HL-60/S4 treated with phorbol 12-myristate 13-acetate at 8.2 ng/mL for 4 days and 3 days (cell line): ENCODE measurements around the gene RGL2.

ENCODE experiments used
- in situ Hi-C: fragments of 300-500 bp; cut with MboI; formaldehyde crosslinking; loops from 2 replicates; pipeline ENCODE4 v1.15.0; 2022; ENCODE audit warnings: low sequenced_read_pairs

Gene RGL2

DNA sequence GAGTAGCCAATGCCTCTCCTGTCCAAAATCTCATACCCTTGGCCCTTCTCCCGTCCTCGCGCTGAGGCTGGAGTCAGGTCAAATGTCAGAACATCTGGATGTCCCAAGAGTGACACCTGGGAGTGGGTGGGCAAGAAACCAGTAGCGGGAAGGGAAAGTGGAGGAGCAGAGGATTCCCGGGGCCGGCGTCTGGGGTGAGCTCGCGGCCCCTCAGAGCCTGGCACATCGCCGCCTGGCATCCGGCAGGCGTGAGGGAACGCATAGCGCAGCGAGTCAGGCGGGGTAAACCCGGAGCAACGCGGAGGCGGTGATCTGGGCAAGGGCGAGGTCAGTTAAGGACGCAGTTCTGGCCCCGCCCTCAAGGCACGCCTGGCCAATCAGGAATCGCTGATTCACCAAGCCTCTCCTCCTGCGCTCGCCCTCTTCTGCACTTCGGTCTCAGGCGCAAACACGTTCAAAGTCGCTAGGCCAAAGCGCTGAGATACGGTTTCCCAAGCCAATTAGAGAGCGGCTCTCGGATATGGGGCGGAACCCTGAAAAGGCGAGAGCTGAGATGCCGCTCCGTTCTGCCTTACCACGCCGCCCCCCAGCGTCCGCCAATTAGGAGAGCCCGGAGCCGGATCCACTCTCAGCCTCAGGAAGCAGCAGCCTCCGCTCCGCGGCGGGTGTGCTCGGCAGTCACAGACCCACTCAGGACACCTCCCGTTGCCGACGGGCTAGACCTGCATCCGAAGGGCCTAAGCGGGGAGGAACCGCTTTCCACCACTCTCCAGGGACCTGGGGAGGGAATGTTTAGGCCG is 49.6 kb downstream of the RGL2 start:
- in situ Hi-C loops = no loop called here

DNA sequence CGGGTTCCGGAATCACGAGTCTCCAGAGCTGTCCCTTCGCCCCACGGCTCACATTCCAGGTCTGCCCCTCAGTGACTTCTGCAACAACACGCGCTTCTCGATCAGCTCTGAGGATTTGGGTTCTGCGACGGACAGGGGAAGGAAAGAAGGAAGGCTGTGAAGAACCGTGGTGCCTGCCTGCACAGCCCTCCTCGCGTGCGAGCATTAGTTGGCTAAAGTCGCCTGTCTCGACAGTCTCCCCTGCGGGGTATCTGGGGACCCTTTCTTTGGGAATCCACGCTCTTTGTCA is 50.2 kb downstream of the RGL2 start:
- in situ Hi-C loops = no loop called here

DNA sequence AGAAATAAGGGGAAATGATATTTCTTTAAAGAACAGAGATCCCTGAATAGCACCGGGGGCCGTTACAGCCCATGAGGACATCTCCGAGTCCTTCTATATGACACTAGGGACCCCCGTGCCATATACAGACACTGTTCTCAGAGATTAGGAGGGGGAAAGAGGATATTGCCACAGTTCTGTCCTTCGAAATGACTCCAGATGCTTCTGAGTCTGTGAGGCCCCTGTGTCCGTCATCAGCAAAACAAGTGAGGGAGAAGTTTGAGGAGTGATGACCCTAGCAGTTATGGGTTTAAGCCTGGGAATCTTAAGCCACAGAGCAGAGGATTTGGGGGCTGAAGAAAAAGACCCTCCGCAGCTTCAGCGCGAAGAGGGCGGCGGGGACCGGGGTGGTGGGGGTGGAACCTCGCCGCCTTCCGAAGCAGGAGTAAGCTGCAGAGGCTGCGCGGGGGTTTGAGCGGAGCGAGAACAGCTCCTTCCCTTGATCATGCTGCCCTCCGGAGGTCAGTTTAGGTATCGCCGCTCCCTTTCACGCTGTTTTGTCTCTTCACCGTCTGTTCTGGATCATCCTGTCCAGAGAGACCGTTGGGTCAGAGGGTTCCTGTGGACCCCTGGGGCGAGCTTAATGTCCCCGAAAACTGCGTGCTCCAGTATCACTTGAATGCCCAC is 50.6 kb downstream of the RGL2 start:
- in situ Hi-C loops = no loop called here

DNA sequence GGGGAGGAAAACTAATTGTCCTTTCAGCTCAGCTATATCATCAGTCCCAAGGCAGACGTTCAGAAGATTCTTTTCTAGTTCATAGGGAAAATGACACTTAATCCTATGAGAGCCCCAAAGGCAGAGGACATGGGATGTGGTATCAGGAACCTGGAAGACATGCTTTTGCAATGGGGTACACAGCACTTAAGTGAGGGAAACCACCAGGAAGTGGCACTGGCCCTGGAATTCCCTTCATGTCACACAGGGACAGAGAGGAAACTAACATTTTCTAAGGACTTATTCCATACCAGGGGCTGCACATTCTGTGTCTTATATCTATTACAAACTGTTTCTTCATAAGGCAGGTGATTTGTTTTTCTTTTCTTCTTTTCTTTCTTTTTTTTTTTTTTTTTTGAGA is 55.3 kb downstream of the RGL2 start:
- in situ Hi-C loops = no loop called here

DNA sequence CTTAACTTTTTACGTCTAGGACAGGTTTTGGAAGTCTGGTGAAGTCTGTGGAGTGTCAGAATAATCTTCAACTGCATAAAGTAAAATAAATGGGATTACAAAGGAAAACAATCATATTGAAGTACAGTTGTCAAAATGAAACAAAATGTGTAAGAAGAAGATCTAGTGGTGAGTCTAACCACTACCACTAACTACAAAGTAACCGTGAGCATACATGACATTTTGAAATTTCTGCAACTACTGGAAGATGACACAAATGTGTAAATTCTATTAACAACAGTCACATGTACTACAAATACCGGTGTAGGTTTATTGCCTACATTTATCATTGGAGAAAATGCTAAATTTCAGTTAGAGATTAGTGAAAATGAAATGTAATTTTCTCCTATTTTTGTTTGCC is 56.8 kb downstream of the RGL2 start:
- in situ Hi-C loops = no loop called here
